GM18520 (cell line): ENCODE results near the gene LPP.
"Not testable (repeated sequence)": the region's sequence is repeated elsewhere in the genome, so short reads cannot be mapped to it uniquely, and the experiment has no call there.

Experiments
- ATAC-seq: cut with Tn5 transposase; IDR thresholded peaks from one replicate; pipeline ENCODE4 v1.9.1; 2021; ENCODE audit not compliant: unreplicated experiment

Gene LPP

GRCh38 chr3:188607805-188608315 lies 453.9 kb downstream of the LPP start:
- no peak for ATAC-seq

GRCh38 chr3:188608401-188608800 lies 454.4 kb downstream of the LPP start:
- no peak for ATAC-seq

GRCh38 chr3:188613721-188614120 lies 459.8 kb downstream of the LPP start:
- ATAC-seq, result not testable (repeated sequence)

GRCh38 chr3:188617270-188617669 lies 463.3 kb downstream of the LPP start:
- no peak for ATAC-seq

GRCh38 chr3:188617988-188618701 lies 464.2 kb downstream of the LPP start:
- no peak for ATAC-seq

- ATAC-seq, result no peak
Measured at GRCh38 chr3:188620752-188621151, 466.8 kb downstream of the LPP start.

GRCh38 chr3:188624384-188624783 lies 470.4 kb downstream of the LPP start:
- no peak for ATAC-seq

- no peak for ATAC-seq
Measured at GRCh38 chr3:188624828-188625227, 470.9 kb downstream of the LPP start.

GRCh38 chr3:188627652-188628051 lies 473.7 kb downstream of the LPP start:
- ATAC-seq, result no peak

- ATAC-seq, result no peak
Measured at GRCh38 chr3:188631291-188632010, 477.5 kb downstream of the LPP start.

- ATAC-seq, result no peak
Measured at GRCh38 chr3:188633206-188633605, 479.2 kb downstream of the LPP start.

- ATAC-seq, result no peak
Measured at GRCh38 chr3:188634285-188634684, 480.3 kb downstream of the LPP start.

- no peak for ATAC-seq
Measured at GRCh38 chr3:188635258-188636042, 481.5 kb downstream of the LPP start.

- not testable (repeated sequence) for ATAC-seq
Measured at GRCh38 chr3:188636292-188636691, 482.3 kb downstream of the LPP start.

GRCh38 chr3:188641076-188641475 lies 487.1 kb downstream of the LPP start:
- ATAC-seq, result no peak

GRCh38 chr3:188643736-188644135 lies 489.8 kb downstream of the LPP start:
- no peak for ATAC-seq

GRCh38 chr3:188646592-188646991 lies 492.6 kb downstream of the LPP start:
- ATAC-seq, result no peak

GRCh38 chr3:188647237-188647636 lies 493.3 kb downstream of the LPP start:
- ATAC-seq, result no peak

GRCh38 chr3:188649521-188649920 lies 495.6 kb downstream of the LPP start:
- ATAC-seq, result no peak

GRCh38 chr3:188656196-188656982 lies 502.4 kb downstream of the LPP start:
- ATAC-seq, result no peak

- ATAC-seq, result no peak
Measured at GRCh38 chr3:188658606-188659005, 504.6 kb downstream of the LPP start.
